Stimulated activated CD4-positive, alpha-beta T cell treated with anti-CD3 and anti-CD28 coated beads, Interleukin-12 subunit alpha, Interleukin-12 subunit beta, amount 100 ng/mL, for 24 hours (primary cell): ENCODE measurements around the gene MYO5B.

Experiments
- DNase-seq, 2 experiments: peaks; one replicate each; pipeline ENCODE4 v3.0.0-alpha.2; 2020; ENCODE audit warnings: low read depth in 2 of 2

Gene MYO5B

GRCh38 chr18:49855711-49856415, 339.1 kb downstream of the MYO5B start:
- DNase-seq: no peak

GRCh38 chr18:49854681-49855080, 340.3 kb downstream of the MYO5B start:
- no peak for DNase-seq

- no peak for DNase-seq
Measured at GRCh38 chr18:49853436-49853835, 341.5 kb downstream of the MYO5B start.

GRCh38 chr18:49853011-49853410, 341.9 kb downstream of the MYO5B start:
- DNase-seq: no peak

- no peak for DNase-seq
Measured at GRCh38 chr18:49851624-49852023, 343.3 kb downstream of the MYO5B start.

GRCh38 chr18:49850636-49851035, 344.3 kb downstream of the MYO5B start:
- DNase-seq: no peak

GRCh38 chr18:49849331-49850217, 345.4 kb downstream of the MYO5B start:
- no peak for DNase-seq

GRCh38 chr18:49848115-49848514, 346.8 kb downstream of the MYO5B start:
- DNase-seq: no peak

- no peak for DNase-seq
Measured at GRCh38 chr18:49847524-49847923, 347.4 kb downstream of the MYO5B start.

GRCh38 chr18:49846718-49847470, 348.1 kb downstream of the MYO5B start:
- no peak for DNase-seq

GRCh38 chr18:49846361-49846662, 348.6 kb downstream of the MYO5B start:
- DNase-seq: no peak

GRCh38 chr18:49845629-49846360, 349.2 kb downstream of the MYO5B start:
- DNase-seq: no peak

- DNase-seq: no peak
Measured at GRCh38 chr18:49844903-49845302, 350.0 kb downstream of the MYO5B start.

- no peak for DNase-seq
Measured at GRCh38 chr18:49843778-49844625, 350.9 kb downstream of the MYO5B start.

- DNase-seq: no peak
Measured at GRCh38 chr18:49843131-49843530, 351.8 kb downstream of the MYO5B start.

- no peak for DNase-seq
Measured at GRCh38 chr18:49842656-49843055, 352.3 kb downstream of the MYO5B start.

GRCh38 chr18:49841236-49842217, 353.4 kb downstream of the MYO5B start:
- DNase-seq: no peak

GRCh38 chr18:49839012-49839411, 355.9 kb downstream of the MYO5B start:
- no peak for DNase-seq

GRCh38 chr18:49838381-49838780, 356.6 kb downstream of the MYO5B start:
- no peak for DNase-seq

- no peak for DNase-seq
Measured at GRCh38 chr18:49837889-49838288, 357.1 kb downstream of the MYO5B start.
